KMS-11 (cell line): ENCODE measurements around the gene TMPRSS2.
"Not testable (repeated sequence)": the region's sequence is repeated elsewhere in the genome, so short reads cannot be mapped to it uniquely, and the experiment has no call there.

Source experiments
- H2AFZ ChIP-seq: fragments of 200-600 bp; sonication (generic); 2 replicates; pipeline ENCODE4 v1.6.1; 2016; ENCODE audit warnings: antibody characterized with exemption, mixed run types, low read depth
- H3K27ac ChIP-seq: fragments of 200-600 bp; sonication (generic); 2 replicates; pipeline ENCODE4 v1.6.1; 2016; ENCODE audit warnings: mild to moderate bottlenecking, mixed run types
- H3K27me3 ChIP-seq: fragments of 200-600 bp; sonication (generic); 2 replicates; pipeline ENCODE4 v1.6.1; 2017; ENCODE audit warnings: mild to moderate bottlenecking, low read depth, mixed run types, moderate library complexity; ENCODE audit not compliant: insufficient read depth
- H3K36me3 ChIP-seq: fragments of 200-600 bp; sonication (generic); 2 replicates; pipeline ENCODE4 v1.6.1; 2017; ENCODE audit warnings: mild to moderate bottlenecking, mixed run types; ENCODE audit not compliant: insufficient read depth
- H3K4me1 ChIP-seq: fragments of 200-600 bp; sonication (generic); 2 replicates; pipeline ENCODE4 v1.6.1; 2016; ENCODE audit warnings: mild to moderate bottlenecking, low read depth, mixed run types; ENCODE audit not compliant: poor library complexity, severe bottlenecking
- H3K4me2 ChIP-seq: fragments of 200-600 bp; sonication (generic); 2 replicates; pipeline ENCODE4 v1.7.0; 2016; ENCODE audit warnings: mild to moderate bottlenecking, mixed run types
- H3K4me3 ChIP-seq: fragments of 200-600 bp; sonication (generic); IDR thresholded peaks from 2 replicates; pipeline ENCODE4 v1.6.1; 2017; ENCODE audit warnings: low read depth, low read length, mixed read lengths; ENCODE audit not compliant: insufficient read depth
- H3K79me2 ChIP-seq: fragments of 200-600 bp; sonication (generic); 2 replicates; pipeline ENCODE4 v1.6.1; 2016; ENCODE audit warnings: low read depth, mixed run types; ENCODE audit not compliant: insufficient read depth
- H3K9ac ChIP-seq: fragments of 200-600 bp; sonication (generic); 2 replicates; pipeline ENCODE4 v1.6.1; 2016; ENCODE audit warnings: mild to moderate bottlenecking, mixed run types
- H4K20me1 ChIP-seq: fragments of 200-600 bp; sonication (generic); 2 replicates; pipeline ENCODE4 v1.6.1; 2016; ENCODE audit warnings: mild to moderate bottlenecking, mixed run types; ENCODE audit not compliant: insufficient read depth
- CTCF ChIP-seq: fragments of 200-600 bp; sonication (generic); conservative IDR thresholded peaks from 2 replicates; pipeline ENCODE4 v1.6.1; 2017; ENCODE audit warnings: low read depth, mild to moderate bottlenecking, antibody characterized with exemption, low read length, moderate library complexity, mixed read lengths

The TMPRSS2 gene

GRCh38 chr21:41425588-41425953, 82.4 kb downstream of the TMPRSS2 start:
- Histone ChIP-seq H3K4me3 (no peak overlapping the region), H3K9ac (peak overlapping the region; percentile 63; the same call in 1 of the 2 replicates), H3K36me3 (no peaks in the 10 kb centered on the region), H4K20me1 (no peaks in the 10 kb centered on the region), H3K27ac (no peak overlapping the region), H2AFZ (peak overlapping the region; percentile 81), H3K79me2 (no peaks in the 10 kb centered on the region), H3K27me3 (no peaks in the 10 kb centered on the region), H3K4me1 (peaks cover 8% of the 10 kb centered on the region), H3K4me2 (peak overlapping the region; percentile 71)
- TF ChIP-seq CTCF: no peak

DNA sequence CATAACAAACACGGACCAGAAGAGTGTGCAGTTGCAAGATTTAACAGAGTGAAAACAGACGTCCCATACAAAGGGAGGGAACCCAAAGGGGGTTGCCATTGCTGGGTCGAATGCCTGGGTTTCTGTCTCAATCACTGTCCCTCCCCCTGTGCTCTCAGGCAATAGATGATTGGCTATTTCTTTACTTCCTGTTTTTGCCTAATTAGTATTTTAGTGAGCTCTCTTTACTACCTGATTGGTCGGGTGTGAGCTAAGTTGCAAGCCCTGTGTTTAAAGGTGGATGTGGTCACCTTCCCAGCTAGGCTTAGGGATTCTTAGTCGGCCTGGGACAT, 84.7 kb downstream of the TMPRSS2 start:
- not testable (repeated sequence) for H3K9ac ChIP-seq, H3K36me3 ChIP-seq, H3K27ac ChIP-seq, H3K4me3 ChIP-seq, H3K79me2 ChIP-seq, H2AFZ ChIP-seq, H3K4me2 ChIP-seq, H4K20me1 ChIP-seq, H3K27me3 ChIP-seq
- H3K4me1 ChIP-seq: peaks cover 13% of the 10 kb centered on the region

GRCh38 chr21:41422546-41423304, 85.2 kb downstream of the TMPRSS2 start:
- no peak overlapping the region for H3K4me2 ChIP-seq
- no peak for TF ChIP-seq CTCF
- no peak overlapping the region for H3K27ac ChIP-seq
- H4K20me1 ChIP-seq: no peaks in the 10 kb centered on the region
- H3K4me1 ChIP-seq: peaks cover 13% of the 10 kb centered on the region
- H3K4me3 ChIP-seq: no peak overlapping the region
- no peaks in the 10 kb centered on the region for H3K27me3 ChIP-seq
- H3K79me2 ChIP-seq: no peaks in the 10 kb centered on the region
- no peak overlapping the region for H3K9ac ChIP-seq
- no peak overlapping the region for H2AFZ ChIP-seq
- no peaks in the 10 kb centered on the region for H3K36me3 ChIP-seq

DNA sequence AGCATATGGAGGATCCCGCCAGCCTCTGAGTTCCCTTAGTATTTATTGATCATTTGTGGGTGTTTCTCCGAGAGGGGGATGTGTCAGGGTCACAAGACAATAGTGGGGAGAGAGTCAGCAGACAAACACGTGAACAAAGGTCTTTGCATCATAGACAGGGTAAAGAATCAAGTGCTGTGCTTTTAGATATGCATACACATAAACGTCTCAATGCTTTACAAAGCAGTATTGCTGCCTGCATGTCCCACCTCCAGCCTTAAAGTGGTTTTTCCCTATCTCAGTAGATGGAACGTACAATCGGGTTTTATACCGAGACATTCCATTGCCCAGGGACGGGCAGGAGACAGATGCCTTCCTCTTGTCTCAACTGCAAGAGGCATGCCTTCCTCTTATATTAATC, 87.0 kb downstream of the TMPRSS2 start:
- Histone ChIP-seq H3K4me2 (0 out of 2 replicates have a peak overlapping the region, but pooled peaks have one; percentile 97), H2AFZ (peak overlapping the region; percentile 94), H3K4me1 (peaks cover 13% of the 10 kb centered on the region)
- not testable (repeated sequence) for H3K9ac ChIP-seq, H3K79me2 ChIP-seq, H3K27ac ChIP-seq, H3K4me3 ChIP-seq, H3K27me3 ChIP-seq, H4K20me1 ChIP-seq, H3K36me3 ChIP-seq

GRCh38 chr21:41419921-41420862, 87.8 kb downstream of the TMPRSS2 start:
- Histone ChIP-seq H3K4me3 (no peak overlapping the region), H2AFZ (peak overlapping the region; percentile 94), H3K27me3 (no peaks in the 10 kb centered on the region), H3K9ac (peak overlapping the region; percentile 67; the same call in 1 of the 2 replicates), H3K4me2 (peak overlapping the region; percentile 97), H3K4me1 (peaks cover 8% of the 10 kb centered on the region), H3K36me3 (no peaks in the 10 kb centered on the region), H3K27ac (peak overlapping the region; percentile 27; the same call in 1 of the 2 replicates), H3K79me2 (no peaks in the 10 kb centered on the region), H4K20me1 (no peaks in the 10 kb centered on the region)
- no peak for TF ChIP-seq CTCF
